Stimulated activated CD8-positive, alpha-beta memory T cell treated with anti-CD3 and anti-CD28 coated beads, Interleukin-7, amount 100 ng/mL, for 1 hour (primary cell): ENCODE measurements around the gene PCGF1.
A peak's percentile ranks its signal among the peaks of the same experiment; 100 is the strongest.

Experiments
- DNase-seq, 2 donors: peaks; one replicate each; pipeline ENCODE4 v3.0.0-alpha.2; 2020; ENCODE audit warnings: low read depth in 2 of 2

The PCGF1 gene

DNA sequence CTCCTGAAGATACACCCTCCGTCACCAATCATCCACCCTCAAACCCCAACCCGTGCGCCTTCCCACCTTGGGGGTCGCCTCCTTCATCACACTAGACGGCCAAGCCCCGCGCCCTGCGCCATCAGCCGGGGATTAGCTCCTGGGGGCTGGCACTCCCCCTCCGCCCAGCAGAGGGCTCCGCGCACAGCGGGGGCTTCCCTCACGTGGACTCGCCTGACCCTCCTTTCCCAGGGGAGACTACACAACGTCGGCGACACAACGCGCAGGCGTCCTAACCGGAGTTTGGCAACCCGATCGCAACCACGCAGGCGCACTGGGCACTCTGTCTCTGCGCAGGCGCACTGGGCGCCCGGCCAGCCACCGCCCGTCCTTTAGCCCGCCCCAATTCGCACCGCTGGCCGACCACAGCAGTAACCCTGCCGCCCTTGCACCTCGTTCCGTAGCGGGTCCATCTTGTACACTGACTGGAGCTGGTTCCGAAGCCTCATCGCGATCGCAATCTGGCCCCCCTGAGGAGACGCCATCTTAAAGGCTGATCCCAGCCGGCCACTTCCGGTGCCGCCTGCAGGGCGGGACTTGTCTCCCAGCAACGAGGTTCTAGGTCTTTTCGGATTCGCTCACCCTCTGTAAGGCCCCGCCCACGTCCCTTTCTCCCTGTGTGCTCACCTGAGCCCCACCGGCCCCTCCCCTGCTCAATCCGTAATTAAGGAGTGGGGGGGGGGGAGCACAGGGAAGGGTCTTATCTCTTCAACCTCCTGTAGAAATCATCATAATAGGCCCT lies at the start of gene PCGF1:
TSS of gene PCGF1 (minus strand) at position 551 of the 781 bp plus-strand sequence. CDS start at position 524, 27 bp downstream.
- DNase-seq = peak; percentile 96 to 99

DNA sequence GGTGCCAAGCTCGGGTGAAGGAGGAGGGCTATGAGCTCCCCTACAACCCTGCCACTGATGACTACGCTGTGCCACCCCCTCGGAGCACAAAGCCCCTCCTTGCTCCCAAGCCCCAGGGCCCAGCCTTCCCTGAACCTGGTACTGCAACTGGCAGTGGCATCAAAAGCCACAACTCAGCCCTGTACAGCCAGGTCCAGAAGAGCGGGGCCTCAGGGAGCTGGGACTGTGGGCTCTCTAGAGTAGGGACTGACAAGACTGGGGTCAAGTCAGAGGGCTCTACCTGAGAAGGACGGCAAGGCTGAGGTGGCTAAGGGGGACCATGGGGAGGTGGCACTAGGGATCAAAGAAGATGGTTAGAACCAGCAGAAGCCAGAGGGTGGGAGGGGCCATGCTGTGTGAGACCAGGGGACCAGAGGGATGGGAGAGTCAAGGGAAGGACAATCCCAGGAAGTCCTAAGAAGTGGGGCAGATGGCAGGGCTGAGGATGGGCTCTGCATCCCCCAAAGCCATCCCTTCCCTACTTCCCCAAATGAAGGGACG lies 49.4 kb upstream of the PCGF1 start:
- DNase-seq = no peak

DNA sequence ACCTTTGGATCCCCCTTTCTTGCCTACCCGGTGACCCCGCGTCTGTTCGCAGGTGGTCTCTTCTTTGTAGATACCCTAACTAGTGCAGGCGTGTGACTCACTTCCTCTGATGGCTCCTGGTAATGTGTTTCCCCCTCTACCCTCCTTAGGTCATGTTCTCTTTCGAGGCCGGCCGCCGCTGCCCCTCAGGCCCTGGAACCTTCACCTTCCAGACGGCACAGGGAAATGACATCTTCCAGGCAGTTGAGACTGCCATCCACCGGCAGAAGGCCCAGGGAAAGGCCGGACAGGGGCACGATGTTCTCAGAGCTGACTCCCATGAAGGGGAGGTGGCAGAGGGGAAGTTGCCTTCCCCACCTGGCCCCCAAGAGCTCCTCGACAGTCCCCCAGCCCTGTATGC lies 48.7 kb upstream of the PCGF1 start:
- no peak for DNase-seq

DNA sequence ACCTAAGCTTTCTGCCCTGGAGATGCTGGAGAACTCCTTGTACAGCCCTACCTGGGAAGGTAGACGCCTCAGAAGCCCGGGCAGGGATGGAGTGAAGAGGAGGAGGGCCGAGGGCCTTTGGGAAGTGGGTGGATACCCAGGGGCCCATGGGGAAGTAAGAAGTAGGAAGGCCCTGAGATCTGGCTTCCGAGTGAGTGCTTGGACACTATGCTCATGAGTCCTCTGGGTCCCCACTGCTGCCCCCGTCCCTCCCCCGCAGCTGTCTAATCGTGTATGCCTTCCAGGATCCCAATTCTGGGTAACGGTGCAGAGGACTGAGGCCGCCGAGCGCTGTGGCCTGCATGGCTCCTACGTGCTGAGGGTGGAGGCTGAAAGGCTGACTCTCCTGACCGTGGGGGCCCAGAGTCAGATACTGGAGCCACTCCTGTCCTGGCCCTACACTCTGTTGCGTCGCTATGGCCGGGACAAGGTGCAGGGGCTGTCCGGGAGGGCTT lies 48.2 kb upstream of the PCGF1 start:
- DNase-seq = no peak

DNA sequence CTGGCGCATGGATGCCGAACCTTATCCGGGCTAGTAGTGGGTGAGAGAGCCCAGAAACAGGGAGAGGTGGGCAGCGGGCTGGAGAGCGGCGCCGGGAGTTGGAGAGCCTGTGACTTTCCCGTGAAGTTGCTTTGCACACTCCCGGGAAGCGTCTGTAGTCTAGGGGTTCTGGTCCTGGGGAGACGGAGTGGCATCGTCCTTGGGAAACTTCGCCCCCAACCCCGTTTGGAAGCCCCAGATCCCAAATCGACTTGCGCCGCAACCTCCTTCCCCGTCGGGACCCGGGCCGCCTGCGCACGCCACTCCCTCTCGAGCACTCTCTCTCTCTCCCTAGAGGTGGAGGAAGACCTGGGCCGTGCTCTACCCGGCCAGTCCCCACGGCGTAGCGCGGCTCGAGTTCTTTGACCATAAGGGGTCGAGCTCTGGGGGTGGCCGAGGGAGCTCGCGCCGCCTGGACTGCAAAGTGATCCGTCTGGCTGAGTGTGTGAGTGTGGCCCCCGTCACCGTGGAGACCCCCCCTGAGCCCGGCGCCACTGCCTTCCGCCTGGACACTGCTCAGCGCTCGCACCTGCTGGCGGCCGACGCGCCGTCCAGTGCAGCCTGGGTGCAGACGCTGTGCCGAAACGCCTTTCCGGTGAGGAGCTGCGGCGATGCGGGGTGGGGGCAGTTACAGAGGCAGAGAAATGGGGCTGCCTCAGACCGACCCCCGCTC lies 47.5 kb upstream of the PCGF1 start:
- DNase-seq = no peak

DNA sequence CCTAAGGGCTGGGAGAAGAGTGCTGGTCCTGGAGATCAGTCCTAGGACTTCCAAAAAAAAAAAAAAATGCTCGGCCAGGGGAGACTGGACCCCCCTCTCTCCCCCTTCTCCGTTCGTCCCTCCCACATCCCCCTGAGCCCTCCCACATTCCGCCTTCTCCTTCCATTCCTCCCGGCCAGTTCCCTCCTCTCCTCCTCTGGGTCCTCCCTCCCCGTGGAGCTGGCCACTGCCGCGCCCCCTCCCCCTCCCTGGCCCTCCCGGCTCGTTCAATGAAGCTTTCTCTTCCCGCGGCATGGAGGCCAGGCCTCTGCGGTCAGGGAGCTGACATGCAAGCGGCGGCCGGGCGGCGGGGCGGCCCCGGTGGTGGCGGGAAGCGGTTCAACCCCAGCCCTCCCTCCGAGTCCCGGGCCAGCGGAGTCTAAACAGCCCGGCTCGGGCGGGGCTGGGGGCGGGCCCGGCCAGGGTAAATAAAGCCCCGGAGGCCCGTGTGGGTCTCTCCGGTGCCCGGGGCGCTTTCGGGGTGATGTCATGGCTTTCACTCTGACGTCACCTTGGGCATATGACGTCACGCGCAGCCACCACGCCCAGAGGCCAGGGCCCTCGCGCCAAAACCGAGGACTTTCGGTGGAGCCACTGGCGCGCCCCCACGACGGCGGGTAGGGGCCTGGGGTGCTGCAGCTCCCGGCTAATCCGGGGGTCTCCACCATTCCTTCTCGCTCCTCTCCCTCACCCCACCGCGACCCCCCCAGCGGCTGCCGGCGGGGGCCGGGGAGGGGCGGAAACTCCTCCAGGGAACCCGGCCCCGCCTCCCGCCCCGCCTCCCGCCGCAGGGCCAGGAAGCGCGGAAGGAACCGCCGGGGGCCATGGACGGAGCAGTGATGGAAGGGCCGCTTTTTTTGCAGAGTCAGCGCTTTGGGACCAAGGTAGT lies 46.7 kb upstream of the PCGF1 start, which contains the start of the genes DOK1 and LOXL3:
TSS of gene DOK1 (plus strand) at position 829 of the 928 bp plus-strand sequence. CDS start at position 864, 35 bp downstream.
TSS of gene LOXL3 (minus strand) at position 51 of the 928 bp plus-strand sequence. CDS start 1,308 bp downstream, outside the sequence.
- DNase-seq = peak; percentile 59 to 67

DNA sequence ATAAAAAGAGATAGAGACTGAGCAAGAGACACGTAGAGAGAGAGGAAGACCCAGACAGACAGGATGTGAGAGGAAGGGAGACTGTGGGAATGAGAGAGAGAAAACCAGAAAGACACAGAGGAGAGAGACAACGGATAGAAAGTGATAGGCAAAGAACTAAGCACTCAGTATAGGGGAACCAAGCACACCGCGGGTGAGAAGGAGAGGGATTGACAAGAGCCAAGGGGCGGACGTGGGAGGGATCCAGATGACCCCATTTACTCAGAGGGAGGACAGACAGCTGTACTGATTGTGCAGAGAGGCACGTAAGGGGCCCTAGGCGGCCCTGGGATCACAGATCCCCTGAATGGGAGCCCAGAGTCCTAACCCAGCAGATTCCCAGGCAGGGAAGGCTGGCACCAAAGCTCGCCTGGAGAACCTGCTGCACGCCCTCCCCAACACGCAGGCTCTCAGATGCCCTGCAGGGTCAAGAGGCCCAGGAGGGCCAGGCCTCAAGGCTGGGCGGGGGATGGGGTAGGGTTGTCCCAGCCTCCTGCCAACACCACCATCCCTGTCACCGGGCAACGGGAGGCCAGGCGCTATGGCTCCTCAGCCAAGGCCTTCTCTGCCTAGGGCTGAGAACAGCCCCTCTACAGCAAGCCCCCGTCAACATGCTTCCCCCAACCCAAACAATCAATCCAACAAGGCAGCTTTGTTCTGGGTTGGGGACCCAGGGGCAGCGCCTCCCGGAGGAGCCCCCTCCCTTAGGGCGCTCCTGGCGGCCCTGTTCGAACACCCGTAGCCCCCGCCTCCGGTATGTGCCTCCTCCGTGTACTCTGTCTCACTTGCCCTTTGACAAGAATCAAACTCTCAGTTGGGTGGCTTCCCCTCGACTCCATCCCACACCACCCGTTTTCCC lies 45.7 kb upstream of the PCGF1 start:
- no peak for DNase-seq

DNA sequence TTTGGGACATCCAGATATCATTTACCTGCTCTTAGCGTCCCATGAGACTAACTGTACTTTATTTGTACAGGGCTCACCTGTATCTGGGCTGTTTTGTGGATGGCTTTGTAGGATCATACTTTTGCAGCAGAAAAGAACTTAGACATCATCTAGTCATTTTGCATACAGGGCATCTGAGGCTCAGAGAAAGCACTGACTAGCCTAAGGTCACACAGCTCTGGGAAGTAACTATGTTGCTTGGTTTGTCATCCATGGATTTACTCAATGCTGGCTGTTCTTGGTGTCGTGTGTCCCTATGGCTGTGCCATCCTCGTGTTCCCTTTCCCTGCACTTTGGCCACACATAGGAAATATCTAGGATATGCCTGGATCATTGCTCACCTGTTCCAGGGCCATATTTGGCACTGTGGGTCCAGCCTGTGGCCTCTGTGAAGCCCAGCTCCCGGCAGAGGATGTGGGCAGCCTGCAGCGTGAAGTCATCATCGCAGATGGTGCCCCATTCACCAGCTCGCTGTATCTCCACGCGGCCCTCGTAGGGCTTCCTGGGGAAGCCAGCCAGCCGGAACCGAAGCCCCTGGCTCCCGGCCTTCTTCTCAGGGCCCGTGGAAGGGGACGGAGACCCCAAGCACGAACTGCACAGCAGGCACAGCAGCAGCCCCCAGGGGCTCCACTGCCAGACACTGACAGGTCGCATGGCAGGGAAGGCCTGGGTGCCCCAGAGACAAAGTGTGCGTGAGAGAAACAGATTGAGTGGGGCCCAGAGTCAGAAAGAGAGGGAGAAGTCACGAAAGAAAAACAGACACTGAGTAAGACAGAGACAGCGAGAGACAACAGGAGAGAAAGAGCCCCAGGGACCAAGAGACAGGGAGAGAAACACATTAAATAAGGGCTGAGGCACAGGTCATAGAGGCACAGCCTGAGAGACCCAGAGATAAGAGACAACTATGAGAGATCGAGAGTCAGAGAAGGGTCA lies 44.7 kb upstream of the PCGF1 start:
- DNase-seq = no peak

DNA sequence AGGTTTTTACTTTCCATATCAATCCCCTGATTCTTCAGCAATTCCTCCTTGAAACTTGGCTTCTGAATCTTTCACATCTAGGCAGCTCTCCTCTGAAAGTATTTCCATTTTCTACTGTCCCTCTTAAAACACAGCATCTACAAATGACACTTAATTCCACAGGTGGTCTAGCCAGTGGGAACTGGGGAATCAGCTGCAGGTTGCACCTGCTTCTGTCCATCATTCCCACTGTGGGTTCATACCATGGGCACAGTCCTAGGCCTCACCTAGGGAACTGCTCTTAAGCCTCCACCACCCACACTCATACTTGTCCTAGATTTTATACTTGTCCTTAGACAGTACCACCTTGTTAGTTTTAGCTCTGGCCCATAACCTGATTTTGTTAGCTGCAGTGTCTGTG lies 44.0 kb upstream of the PCGF1 start:
- no peak for DNase-seq

DNA sequence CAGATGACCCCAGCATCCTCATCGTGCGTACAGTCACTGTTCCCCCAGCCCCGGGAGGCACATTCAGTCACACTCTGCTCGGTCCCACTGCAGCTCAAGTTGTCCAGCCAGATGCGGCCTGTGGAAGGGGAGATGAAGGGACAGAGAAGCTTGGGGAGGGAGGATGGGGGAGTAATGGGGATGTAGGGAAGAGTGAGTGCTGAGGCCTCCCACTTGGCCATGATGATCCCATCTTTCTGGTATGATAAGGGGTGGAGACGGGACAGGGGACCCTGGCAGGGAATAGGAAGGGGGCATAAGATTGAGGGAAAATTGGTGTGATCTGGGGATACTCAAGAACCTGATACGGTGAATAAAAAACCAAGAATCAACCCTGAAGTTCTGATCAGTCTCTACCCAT lies 42.7 kb upstream of the PCGF1 start:
- no peak for DNase-seq

DNA sequence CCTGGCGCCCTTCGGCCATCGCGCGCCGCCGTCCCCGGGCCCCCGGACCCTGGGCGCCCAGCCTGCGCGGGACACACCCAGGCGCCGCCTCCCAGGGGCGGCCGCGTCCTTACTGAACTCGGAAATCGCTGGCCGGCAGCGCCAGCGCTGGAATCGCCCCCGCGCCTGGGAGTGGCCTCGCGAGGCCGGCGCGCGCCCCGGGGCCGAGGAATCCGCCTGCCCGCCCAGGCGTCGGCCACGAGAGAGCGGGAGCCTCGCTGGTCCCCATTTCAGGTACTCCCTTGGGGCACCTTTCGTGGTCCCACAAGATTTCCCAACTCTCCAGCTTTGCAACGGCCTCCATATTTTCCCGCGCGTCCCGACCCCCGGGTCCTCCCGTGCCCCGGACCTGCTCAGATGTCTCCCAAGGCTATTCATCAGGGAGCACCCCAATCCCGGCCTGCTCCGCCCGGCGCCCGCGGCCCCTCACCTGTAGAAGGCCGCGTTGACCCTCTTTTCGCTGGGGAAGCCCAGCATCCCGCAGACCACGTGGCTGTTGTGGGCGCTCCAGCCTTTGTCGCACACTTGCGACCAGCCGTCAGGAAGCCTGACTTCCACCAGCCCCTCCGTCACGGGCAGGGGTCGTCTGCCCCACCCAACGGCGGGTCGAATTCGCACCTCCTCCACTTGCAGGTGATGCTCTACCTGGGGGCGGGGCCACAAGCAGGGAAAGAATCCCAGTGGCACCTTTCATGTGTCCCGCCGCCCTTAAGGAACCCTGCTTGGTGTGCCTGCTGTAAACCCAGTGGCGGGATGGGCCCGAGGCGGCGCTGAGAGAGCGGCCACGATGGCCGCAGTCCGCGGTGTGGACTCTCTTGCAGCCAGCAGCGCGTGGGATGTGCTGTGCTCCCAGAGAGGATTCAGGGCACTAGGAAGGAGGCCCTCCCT lies 41.7 kb upstream of the PCGF1 start:
- no peak for DNase-seq

DNA sequence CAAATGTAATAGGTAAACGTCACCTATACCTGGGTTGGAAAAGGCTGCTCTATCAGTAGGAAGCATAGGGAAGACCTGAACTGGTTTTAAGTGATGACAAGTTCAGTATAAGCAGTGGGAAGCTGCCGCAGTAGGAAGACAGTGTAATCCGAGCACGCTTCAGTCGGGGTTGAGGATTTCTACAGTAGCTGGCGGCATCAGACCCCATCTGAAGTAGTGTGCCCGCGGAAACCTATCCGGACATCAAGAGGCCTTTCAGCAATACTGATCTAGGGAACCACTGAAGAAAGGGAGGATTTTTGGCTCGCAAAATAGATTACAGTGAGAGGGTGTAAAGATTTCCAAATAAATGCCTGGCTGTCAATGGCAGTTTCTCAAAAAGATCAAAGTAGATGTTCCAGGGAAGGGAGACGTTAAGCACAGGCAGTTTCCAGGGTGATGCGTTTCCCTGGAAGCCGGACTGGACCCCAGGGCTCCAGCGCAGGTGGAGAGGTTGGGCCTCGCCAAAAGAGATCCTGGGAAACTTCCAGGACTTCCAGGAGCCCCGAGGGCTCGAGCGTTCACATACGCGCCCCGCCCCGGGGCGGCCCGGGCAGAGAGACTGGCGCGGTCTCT lies 40.9 kb upstream of the PCGF1 start:
- DNase-seq = no peak

DNA sequence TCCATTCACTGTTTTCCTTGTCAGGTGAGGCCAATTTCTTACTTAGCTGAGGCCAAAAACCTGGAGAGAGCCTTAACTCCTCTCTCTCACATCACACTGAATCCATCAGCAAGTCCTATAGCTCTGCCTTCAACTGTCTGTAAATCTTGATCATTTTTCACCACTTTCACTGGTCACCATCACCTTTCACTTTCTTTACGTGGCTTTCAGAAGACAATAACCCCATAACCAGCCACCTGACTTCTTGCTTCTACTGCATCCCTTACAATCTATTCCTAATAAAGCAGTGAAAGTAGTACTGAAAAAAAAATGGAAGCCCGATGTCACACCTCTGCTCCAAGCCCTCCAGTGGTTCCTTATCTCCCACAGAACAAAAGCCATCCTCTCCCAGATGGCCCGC lies 38.5 kb upstream of the PCGF1 start:
- DNase-seq = no peak

DNA sequence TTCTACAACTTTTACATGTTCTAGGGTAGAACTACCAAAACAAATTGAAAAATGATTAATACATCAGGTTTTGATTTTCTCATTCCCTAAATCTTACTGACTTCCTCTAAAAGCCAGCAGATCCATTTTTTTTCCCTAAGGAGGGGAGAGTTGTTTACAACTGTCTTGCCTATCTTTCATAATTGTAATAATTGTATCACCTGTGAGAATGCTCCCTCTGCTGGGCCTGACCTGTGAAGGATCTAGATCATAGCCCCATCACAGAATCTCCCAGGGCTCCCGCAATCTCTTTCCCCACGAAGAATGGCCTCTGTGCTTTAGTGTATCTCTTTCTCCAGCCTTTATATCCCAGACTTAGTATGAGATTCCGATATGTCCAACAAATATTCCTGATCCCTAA lies 37.1 kb upstream of the PCGF1 start:
- DNase-seq = no peak

DNA sequence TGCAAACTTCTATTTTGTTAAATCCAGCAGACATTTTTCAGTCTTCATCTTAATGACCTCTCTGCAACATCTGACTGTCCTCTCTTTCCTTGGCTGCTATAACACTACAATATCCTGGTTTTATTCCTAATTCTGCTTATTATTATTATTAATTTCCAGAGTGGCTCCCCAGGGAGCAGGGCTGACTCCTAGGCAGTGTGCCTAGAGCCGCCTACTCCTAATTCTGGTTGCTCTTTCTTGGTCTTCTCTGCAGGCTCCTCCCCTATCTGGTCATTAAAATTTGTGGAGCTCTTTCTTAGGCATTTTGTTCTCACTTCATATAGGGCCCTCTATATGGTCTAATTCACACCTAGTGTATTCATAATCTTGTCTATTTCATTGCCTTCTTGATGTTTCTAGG lies 35.5 kb upstream of the PCGF1 start:
- no peak for DNase-seq

DNA sequence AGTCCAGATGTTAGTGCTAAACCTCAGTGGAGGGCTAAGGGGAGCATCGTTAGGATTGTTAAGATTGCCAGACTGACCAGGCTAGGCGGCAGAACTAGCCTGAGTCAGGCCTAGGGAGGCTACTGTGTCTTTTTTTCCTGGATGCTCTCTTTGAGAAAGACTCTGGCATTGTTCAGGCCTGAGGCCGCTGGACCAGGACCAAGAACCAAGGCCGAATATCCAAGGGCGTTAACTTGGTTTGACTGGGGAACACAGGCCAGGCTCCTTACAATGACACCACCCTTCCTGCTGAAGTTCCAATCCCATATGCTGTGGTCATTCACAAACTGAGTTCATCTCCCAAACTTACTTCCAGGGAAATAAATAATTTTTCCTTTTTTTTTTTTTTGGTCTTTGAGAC lies 32.8 kb upstream of the PCGF1 start:
- DNase-seq = no peak

DNA sequence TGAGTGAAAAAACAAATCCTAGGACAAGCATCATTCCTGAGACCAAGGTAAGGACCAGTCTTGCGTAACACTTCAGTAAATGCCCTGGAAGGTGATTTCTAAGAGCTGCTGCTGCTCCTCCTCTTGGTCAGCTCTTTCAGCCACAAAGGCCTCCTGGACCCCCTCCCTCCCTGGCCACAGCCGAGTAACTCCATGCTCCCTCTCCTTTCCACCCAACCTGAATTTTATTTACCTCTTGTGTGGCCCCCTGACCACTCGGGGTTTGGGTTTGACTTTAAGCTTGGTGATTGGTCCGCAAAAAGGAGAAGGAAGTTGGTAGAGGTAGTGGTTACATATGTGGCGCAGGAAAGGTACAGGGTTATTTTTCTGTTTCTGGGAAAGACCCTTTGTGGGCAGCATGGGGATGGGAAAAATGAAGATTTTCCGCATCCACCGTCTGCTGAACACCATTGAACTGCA lies 31.4 kb upstream of the PCGF1 start:
- DNase-seq = no peak

DNA sequence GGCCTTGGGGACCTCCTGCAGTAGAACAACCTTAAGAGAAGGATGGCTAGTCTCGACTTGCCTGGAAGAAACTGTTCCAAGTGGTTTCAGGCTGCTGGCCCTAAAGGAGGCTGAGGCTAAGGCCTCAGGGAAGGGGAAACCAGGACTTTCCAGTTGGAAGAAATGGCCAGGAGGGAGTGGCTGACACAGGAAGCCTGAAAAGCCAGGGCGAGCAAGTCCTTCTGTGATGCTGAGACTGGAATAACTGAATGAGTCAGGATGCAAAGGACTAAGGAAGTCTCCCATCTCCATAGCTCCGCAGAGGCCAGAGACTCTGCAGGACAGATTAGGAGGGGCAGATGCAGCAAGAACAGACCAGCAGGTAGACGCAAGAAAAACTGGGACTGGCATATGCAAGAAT lies 29.6 kb upstream of the PCGF1 start:
- no peak for DNase-seq
